ENCODE measurements around the gene ANKRD13B.

Gene ANKRD13B

GRCh38 chr17:29581583-29582253, 11.2 kb upstream of the ANKRD13B start:
- DNase-seq (ENCODE audit: low read depth in 2 of 2) = no peak

GRCh38 chr17:29582254-29582765, 10.6 kb upstream of the ANKRD13B start:
- no peak for DNase-seq (ENCODE audit: low read depth in 2 of 2)

GRCh38 chr17:29582772-29583171, 10.2 kb upstream of the ANKRD13B start:
- no peak for DNase-seq (ENCODE audit: low read depth in 2 of 2)

- no peak for DNase-seq (ENCODE audit: low read depth in 2 of 2)
Measured at GRCh38 chr17:29583324-29584248, 9.3 kb upstream of the ANKRD13B start.

GRCh38 chr17:29584452-29585079, 8.4 kb upstream of the ANKRD13B start:
- DNase-seq (ENCODE audit: low read depth in 2 of 2) = no peak

- no peak for DNase-seq (ENCODE audit: low read depth in 2 of 2)
Measured at GRCh38 chr17:29585080-29585751, 7.7 kb upstream of the ANKRD13B start.

- DNase-seq (ENCODE audit: low read depth in 2 of 2) = no peak
Measured at GRCh38 chr17:29586676-29587469, 6.1 kb upstream of the ANKRD13B start.

- DNase-seq (ENCODE audit: low read depth in 2 of 2) = no peak
Measured at GRCh38 chr17:29587591-29587990, 5.3 kb upstream of the ANKRD13B start.

GRCh38 chr17:29588017-29588561, 4.8 kb upstream of the ANKRD13B start:
- no peak for DNase-seq (ENCODE audit: low read depth in 2 of 2)

- peak; percentile 65 to 80 for DNase-seq (ENCODE audit: low read depth in 2 of 2)
Measured at GRCh38 chr17:29588562-29589411, 4.1 kb upstream of the ANKRD13B start.

- DNase-seq (ENCODE audit: low read depth in 2 of 2) = peak; percentile 54 to 85
Measured at GRCh38 chr17:29589524-29590410, 3.2 kb upstream of the ANKRD13B start, which contains the start of gene GIT1. GIT1 (minus strand) TSS chr17:29589648; CDS start chr17:29589378, 270 bp downstream.

- peak in 1 of 2 donors; percentile 18 for DNase-seq (ENCODE audit: low read depth in 2 of 2)
Measured at GRCh38 chr17:29590411-29591145, 2.4 kb upstream of the ANKRD13B start.

- DNase-seq (ENCODE audit: low read depth in 2 of 2) = peak in 1 of 2 donors; percentile 40
Measured at GRCh38 chr17:29591146-29591736, 1.7 kb upstream of the ANKRD13B start.

- DNase-seq (ENCODE audit: low read depth in 2 of 2) = peak; percentile 46 to 68
Measured at GRCh38 chr17:29591737-29592608, 959 bp upstream of the ANKRD13B start.

GRCh38 chr17:29593591-29594518, 923 bp downstream of the ANKRD13B start:
- peak in 1 of 2 donors; percentile 31 for DNase-seq (ENCODE audit: low read depth in 2 of 2)
